Loucy (cell line): Measurements from ENCODE around the gene MOSPD3.
A peak's percentile ranks its signal among the peaks of the same experiment; 100 is the strongest.

ENCODE experiments used
- H2AFZ ChIP-seq: fragments of 200-600 bp; sonication (generic); 2 replicates; pipeline ENCODE4 v1.6.0; 2016; ENCODE audit warnings: antibody characterized with exemption, mild to moderate bottlenecking, low read length, moderate library complexity
- H3F3A ChIP-seq: fragments of 200-600 bp; 2 replicates; pipeline ENCODE4 v1.6.0; 2016; ENCODE audit warnings: antibody characterized with exemption, low read depth, mild to moderate bottlenecking
- H3K27me3 ChIP-seq: fragments of 200-600 bp; sonication (generic); 2 replicates; pipeline ENCODE4 v1.6.1; 2014; ENCODE audit warnings: low read length, mild to moderate bottlenecking; ENCODE audit not compliant: insufficient read depth, poor library complexity, severe bottlenecking
- H3K36me3 ChIP-seq: fragments of 200-600 bp; sonication (generic); 2 replicates; pipeline ENCODE4 v1.6.1; 2016; ENCODE audit warnings: low read length; ENCODE audit not compliant: insufficient read depth
- H3K4me1 ChIP-seq: fragments of 200-600 bp; sonication (generic); 2 replicates; pipeline ENCODE4 v1.5.1; 2014; ENCODE audit warnings: low read length, mild to moderate bottlenecking; ENCODE audit not compliant: insufficient read depth, poor library complexity, severe bottlenecking
- H3K4me2 ChIP-seq: fragments of 200-600 bp; sonication (generic); 2 replicates; pipeline ENCODE4 v1.6.0; 2014; ENCODE audit warnings: antibody characterized with exemption, low read length, low read depth, mild to moderate bottlenecking; ENCODE audit not compliant: poor library complexity, severe bottlenecking
- H3K4me3 ChIP-seq: fragments of 200-600 bp; sonication (generic); 2 replicates; pipeline ENCODE4 v1.5.1; 2014; ENCODE audit warnings: low read length, mild to moderate bottlenecking, mixed read lengths; ENCODE audit not compliant: poor library complexity, severe bottlenecking
- H3K79me2 ChIP-seq: fragments of 200-600 bp; sonication (generic); 2 replicates; pipeline ENCODE4 v1.6.1; 2014; ENCODE audit warnings: low read length; ENCODE audit not compliant: insufficient read depth
- H3K9ac ChIP-seq: fragments of 200-600 bp; sonication (generic); 2 replicates; pipeline ENCODE4 v1.6.0; 2014; ENCODE audit warnings: mild to moderate bottlenecking, low read depth, low read length, moderate library complexity; ENCODE audit not compliant: poor library complexity, severe bottlenecking
- H3K9me2 ChIP-seq: fragments of 200-600 bp; sonication (generic); replicated peaks from 2 replicates; pipeline ENCODE4 v1.6.1; 2016; ENCODE audit warnings: low read depth, low read length, mixed read lengths
- H3K9me3 ChIP-seq: fragments of 200-600 bp; sonication (generic); 2 replicates; pipeline ENCODE4 v1.6.1; 2014; ENCODE audit warnings: mild to moderate bottlenecking, antibody characterized with exemption, low read length, low read depth; ENCODE audit not compliant: insufficient read depth
- H4K20me1 ChIP-seq: fragments of 200-600 bp; sonication (generic); 2 replicates; pipeline ENCODE4 v1.6.0; 2014; ENCODE audit warnings: antibody characterized with exemption, low read length, mild to moderate bottlenecking; ENCODE audit not compliant: insufficient read depth, poor library complexity, severe bottlenecking
- EZH2phosphoT487 ChIP-seq: fragments of 200-600 bp; IDR thresholded peaks from 2 replicates; pipeline ENCODE4 v1.6.1; 2018; ENCODE audit warnings: antibody characterized with exemption, mild to moderate bottlenecking, moderate library complexity, borderline replicate concordance
- TF ChIP-seq, protein P1 (sequence below): fragments of 200-600 bp; sonication (generic); conservative IDR thresholded peaks from 2 replicates; pipeline ENCODE4 v1.5.1; 2014; ENCODE audit warnings: mild to moderate bottlenecking, antibody characterized with exemption, low read length

MOSPD3 gene

DNA sequence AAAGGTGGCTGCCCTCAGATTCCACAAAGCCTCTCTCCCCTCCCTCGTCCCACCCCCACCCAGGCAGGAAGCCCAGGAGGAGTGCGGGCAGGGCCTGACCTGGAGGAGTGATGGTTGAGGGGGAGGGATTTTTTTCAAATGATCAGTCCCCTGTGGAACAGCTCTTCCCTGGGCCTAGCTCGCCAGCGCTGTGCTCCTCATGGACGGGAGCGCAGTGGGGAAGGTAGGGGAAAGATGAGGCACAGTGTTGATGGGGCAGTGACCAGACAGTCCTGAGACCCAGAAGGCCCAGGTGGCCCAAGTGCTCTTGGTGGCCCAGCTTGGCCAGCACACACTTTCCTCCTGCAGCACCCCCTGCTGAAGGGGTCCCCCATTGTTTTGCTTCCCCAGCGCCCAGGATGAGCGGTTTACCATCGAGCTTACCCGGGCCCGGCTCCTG lies 47.2 kb upstream of the MOSPD3 start:
- no peaks in the 10 kb centered on the region for H3K79me2 ChIP-seq
- H3K36me3 ChIP-seq = no peaks in the 10 kb centered on the region
- no peak overlapping the region for H3K4me2 ChIP-seq
- H3K9me2 ChIP-seq = no peaks in the 10 kb centered on the region
- no peak overlapping the region for H2AFZ ChIP-seq
- no peaks in the 10 kb centered on the region for H4K20me1 ChIP-seq
- no peaks in the 10 kb centered on the region for H3K9me3 ChIP-seq
- no peaks in the 10 kb centered on the region for H3F3A ChIP-seq
- TF ChIP-seq, protein P1, sequence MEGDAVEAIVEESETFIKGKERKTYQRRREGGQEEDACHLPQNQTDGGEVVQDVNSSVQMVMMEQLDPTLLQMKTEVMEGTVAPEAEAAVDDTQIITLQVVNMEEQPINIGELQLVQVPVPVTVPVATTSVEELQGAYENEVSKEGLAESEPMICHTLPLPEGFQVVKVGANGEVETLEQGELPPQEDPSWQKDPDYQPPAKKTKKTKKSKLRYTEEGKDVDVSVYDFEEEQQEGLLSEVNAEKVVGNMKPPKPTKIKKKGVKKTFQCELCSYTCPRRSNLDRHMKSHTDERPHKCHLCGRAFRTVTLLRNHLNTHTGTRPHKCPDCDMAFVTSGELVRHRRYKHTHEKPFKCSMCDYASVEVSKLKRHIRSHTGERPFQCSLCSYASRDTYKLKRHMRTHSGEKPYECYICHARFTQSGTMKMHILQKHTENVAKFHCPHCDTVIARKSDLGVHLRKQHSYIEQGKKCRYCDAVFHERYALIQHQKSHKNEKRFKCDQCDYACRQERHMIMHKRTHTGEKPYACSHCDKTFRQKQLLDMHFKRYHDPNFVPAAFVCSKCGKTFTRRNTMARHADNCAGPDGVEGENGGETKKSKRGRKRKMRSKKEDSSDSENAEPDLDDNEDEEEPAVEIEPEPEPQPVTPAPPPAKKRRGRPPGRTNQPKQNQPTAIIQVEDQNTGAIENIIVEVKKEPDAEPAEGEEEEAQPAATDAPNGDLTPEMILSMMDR = no peak
- no peak for TF ChIP-seq EZH2phosphoT487
- no peak overlapping the region for H3K4me3 ChIP-seq
- no peak overlapping the region for H3K9ac ChIP-seq
- H3K27me3 ChIP-seq = no peaks in the 10 kb centered on the region
- peaks cover 35% of the 10 kb centered on the region for H3K4me1 ChIP-seq

DNA sequence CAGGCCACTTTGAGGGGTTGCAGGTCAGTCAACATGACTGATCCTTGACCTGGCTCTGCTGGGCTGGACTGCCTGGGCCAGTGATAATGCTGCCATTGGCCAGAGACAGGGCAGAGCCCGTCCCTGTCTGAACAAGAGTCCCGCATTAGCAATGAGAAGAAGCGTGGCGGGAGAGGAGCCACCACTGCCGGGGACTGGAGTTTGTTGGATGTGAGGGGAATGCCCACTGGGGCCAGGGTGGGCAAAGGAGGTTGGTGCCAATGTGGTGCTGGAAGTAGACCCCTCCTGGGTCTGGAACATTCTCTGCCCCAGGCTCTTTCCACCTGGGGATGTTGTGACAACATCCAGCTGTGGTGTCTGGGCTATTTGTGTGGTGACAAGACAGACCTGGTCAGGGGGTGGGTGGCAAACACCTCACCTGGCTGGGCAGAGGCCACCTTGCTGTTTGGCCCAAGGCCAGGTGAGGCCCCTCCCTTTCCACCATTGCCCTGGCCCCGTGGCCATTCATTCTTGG lies 46.3 kb upstream of the MOSPD3 start:
- Histone ChIP-seq H3K27me3 (no peaks in the 10 kb centered on the region), H3K4me1 (peaks cover 36% of the 10 kb centered on the region), H3F3A (no peaks in the 10 kb centered on the region), H3K4me3 (no peak overlapping the region), H3K9ac (no peak overlapping the region), H3K9me3 (no peaks in the 10 kb centered on the region), H3K36me3 (no peaks in the 10 kb centered on the region), H3K79me2 (no peaks in the 10 kb centered on the region), H2AFZ (no peak overlapping the region), H4K20me1 (no peaks in the 10 kb centered on the region), H3K4me2 (no peak overlapping the region), H3K9me2 (no peaks in the 10 kb centered on the region)
- no peak for TF ChIP-seq EZH2phosphoT487
- TF ChIP-seq, protein P1 = no peak

DNA sequence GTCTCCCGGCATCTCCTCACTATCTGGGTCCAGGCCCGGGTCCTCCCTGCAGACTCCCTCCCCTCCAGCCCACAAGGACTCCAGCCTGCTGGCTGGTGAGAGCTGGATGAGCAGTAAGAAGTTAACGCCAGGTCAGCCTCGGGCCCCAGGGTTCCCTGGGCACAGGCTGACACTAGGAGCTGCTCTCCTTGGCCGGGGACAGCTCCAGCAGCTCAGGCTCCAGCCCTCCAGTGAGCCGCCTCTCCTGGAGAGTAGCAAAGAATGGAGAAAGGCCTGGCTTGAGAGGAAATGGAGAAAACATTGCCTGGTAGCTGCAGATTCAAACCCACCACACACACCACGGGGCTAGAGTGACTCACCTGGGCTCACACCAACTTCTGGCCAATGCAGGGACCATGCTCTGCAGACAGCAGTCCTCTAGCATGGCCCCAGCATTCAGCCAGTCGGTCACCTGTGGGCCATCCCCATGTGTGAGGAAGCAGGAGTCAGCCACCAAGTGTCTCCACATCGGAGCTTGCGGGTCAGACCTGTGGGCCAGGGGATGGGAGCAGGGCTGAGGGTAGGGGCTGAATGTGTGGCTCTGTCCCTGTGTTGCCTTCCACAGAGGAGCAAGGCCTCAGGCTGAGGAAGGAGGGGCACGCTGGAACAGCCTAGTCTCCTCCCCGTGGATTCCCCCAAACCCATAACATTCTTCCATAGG lies 45.2 kb upstream of the MOSPD3 start:
- Histone ChIP-seq H3K4me2 (peak overlapping the region; percentile 59), H3K4me1 (peaks cover 36% of the 10 kb centered on the region), H3K9me3 (no peaks in the 10 kb centered on the region), H3K9me2 (no peaks in the 10 kb centered on the region), H2AFZ (no peak overlapping the region), H3K4me3 (peak overlapping the region; percentile 39), H3K27me3 (no peaks in the 10 kb centered on the region), H3K79me2 (no peaks in the 10 kb centered on the region), H3F3A (no peaks in the 10 kb centered on the region), H4K20me1 (no peaks in the 10 kb centered on the region), H3K36me3 (no peaks in the 10 kb centered on the region), H3K9ac (peak overlapping the region; percentile 5)
- TF ChIP-seq, protein P1 = no peak
- TF ChIP-seq EZH2phosphoT487 = no peak
